Cortex of kidney (tissue), 1 donor: ENCODE results near the gene CDON.
"Not testable (repeated sequence)": the region's sequence is repeated elsewhere in the genome, so short reads cannot be mapped to it uniquely, and the experiment has no call there.

Experiments
- DNase-seq: peaks from one replicate; lab custom pipeline; 2025; lab: John Stamatoyannopoulos, UW

The CDON gene

GRCh38 chr11:126046570-126047195 is 16.0 kb downstream of the CDON start:
- DNase-seq, result no peak

- DNase-seq, result no peak
Observed at GRCh38 chr11:126039485-126040271, 23.0 kb downstream of the CDON start.

- no peak for DNase-seq
Observed at GRCh38 chr11:126035718-126036117, 26.9 kb downstream of the CDON start.

DNA sequence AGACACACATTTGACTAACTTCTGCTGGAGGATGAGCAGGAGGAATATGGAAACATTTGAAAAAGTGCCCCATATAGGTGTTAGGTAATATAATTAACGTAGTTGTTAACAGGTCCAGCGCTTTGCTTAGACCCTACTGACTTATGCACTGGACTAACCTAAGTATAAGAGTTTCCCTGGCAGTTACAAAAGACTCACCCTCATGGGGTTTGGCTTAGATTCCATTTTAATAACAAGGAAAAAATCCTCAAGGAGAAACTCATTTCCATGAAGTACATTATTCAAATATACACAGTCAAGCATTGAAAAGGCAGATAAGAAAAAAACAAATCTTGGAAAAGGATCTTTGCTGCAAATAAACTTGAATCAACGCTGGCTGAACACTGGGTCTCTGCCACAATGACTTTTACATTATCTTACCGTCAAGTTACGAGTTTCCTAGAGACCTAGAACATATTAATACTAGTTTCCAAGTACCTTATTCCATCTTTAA is 27.7 kb downstream of the CDON start:
- DNase-seq, result no peak

GRCh38 chr11:126034039-126034932 is 28.4 kb downstream of the CDON start:
- DNase-seq, result no peak

GRCh38 chr11:126032375-126032774 is 30.3 kb downstream of the CDON start:
- DNase-seq, result no peak

DNA sequence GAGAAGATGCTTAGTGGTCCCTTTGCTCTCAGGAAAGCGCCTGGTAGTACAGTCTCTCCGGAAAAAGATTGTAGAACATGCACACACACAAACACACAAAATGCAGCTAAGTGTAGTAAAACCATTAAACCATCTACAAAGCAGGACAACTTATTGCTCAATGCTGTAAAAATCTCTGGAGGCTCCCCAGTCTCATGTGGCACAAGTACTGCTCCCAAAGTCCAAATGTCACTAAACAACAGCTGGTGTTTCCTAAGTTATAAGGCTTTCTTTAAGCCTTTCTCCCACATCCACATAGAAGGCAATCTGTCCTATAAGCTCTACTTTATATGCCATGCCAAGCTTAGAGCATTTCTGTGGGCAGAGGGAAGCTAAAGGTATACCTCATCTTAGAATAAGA is 32.9 kb downstream of the CDON start:
- no peak for DNase-seq

- no peak for DNase-seq
Observed at GRCh38 chr11:126029237-126029636, 33.4 kb downstream of the CDON start.

GRCh38 chr11:126028534-126028933 is 34.1 kb downstream of the CDON start:
- DNase-seq, result not testable (repeated sequence)

- DNase-seq, result no peak
Observed at GRCh38 chr11:126026579-126026978, 36.1 kb downstream of the CDON start.

GRCh38 chr11:126025822-126026221 is 36.8 kb downstream of the CDON start:
- no peak for DNase-seq

DNA sequence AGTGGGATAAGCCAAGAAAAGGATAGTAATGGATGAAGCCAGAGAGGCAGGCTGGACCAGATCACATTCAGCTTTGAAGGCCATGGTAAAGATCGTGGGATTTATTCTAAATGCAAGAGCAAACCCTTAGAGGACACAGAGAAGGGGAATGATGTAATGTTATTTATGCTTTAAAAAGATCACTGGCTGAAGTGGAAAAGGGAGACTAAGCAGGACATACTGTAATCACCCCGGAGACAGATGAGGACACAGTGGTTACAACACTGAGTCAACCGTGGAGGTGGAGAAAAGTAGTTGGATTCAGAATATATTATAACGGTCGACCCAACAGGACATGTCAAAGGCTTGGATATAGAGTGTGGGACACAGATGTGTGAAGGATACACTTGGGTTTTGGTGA is 38.5 kb downstream of the CDON start:
- no peak for DNase-seq

DNA sequence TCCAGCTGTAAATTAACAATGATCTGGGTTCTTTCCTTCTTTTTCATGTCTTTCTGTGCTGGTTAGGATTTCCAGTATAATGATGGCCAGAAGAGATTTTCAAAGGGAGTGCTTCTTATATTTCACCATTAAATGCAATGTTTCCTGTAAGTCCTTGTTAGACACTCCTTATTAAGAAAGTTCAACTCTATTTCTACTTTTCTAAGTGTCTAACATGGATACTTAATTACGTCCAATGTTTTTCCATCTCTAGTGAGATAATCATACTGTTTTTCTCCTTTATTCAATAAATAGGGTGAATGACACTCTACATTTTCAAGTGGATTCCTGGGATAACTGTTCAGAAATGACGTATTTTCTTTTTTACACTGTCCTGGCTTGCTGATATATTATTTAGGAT is 49.8 kb downstream of the CDON start:
- DNase-seq, result no peak

GRCh38 chr11:126011754-126012153 is 50.9 kb downstream of the CDON start:
- DNase-seq, result no peak

GRCh38 chr11:126011265-126011664 is 51.4 kb downstream of the CDON start:
- no peak for DNase-seq

GRCh38 chr11:126008956-126009355 is 53.7 kb downstream of the CDON start:
- no peak for DNase-seq

- DNase-seq, result no peak
Observed at GRCh38 chr11:126007238-126007637, 55.4 kb downstream of the CDON start.

- no peak for DNase-seq
Observed at GRCh38 chr11:126006068-126006467, 56.6 kb downstream of the CDON start.

DNA sequence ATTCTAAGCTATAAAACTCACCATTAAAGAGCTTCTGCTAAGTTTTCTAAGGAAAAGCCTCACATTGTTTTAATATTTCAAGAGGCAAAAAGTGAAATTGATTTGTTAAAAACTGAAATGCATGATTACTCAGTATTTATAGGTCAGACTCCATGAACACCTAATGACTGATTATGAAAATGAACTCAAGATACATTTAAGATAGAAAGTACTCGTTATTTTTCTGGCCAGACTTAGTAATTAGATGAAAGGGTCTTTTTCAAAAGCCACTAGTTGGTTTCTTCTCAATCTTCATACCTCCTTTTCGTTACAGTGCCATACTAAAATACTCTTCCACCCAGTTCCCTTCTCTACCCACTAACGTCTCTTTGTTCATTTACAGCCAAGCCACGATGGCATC is 60.5 kb downstream of the CDON start:
- DNase-seq, result no peak

DNA sequence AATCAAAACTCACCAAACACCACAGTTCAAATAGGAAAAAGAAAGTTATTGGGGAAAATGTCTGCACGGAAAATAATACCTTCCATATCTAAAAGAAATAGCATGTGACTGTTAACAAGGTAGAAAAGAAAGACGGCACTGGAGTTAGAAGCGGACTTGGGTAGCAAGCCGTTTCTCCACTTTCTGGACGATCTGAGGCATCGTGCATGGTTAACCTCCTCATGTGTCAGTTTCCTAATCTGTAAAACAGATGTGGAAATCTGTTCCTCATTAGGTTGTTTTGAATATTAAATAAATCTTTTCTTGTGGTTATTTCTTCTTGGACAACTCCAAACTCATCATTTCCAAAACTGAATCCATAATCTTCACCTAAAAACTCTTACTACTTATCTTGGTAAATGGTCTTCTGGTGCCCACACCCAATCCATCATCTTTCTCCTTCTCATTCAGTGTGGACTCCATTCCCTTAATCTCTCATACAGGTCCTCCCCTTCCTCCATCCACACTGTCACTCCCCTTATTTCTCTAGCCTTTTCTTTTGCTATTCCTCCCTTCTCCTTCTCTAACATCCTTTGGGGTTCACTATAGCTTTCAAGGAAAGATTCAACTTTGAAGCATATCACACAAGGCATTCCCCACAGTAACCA is 63.3 kb downstream of the CDON start:
- DNase-seq, result no peak

DNA sequence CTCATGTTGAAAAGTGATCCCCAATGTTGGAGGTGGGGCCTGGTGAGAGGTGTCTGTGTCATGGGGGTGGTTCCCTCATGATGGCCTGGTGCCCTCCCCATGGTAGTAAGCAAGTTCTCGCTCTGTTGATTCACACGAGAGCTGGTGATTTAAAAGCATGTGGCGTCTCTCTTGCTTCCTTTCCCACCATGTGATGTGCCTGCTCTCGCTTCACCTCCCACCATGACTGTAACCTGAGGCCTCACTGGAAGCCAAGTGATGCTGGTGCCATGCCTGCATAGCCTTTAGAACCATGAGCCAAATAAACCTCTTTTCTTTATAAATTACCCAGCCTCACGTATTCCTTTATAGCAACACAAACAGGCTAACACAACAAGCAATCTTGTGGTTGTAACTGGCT is 64.4 kb downstream of the CDON start:
- DNase-seq, result no peak

- no peak for DNase-seq
Observed at GRCh38 chr11:125995313-125995712, 67.4 kb downstream of the CDON start.
